Measurements from ENCODE around the gene ACAA1. TPM values are rescaled to one million over a fixed set of nuclear protein-coding genes. Genes with fewer than 3 reads are reported as not detected.

ACAA1 gene
- total and polyA plus RNA-seq, 2 of the 13 experiments (the other 11 are each of a cell fraction or from before 2014, with no cell fraction given) = 60.8 to 188 TPM

GRCh38 chr3:38164952-38165721 lies 28.2 kb upstream of the ACAA1 start, which contains the start of gene OXSR1 (continued):
- no peak for TF ChIP-seq BCLAF1 (IDR thresholded peaks at IDR 0.05)
- TF ChIP-seq REST (IDR thresholded peaks at IDR 0.05; ENCODE audit: borderline replicate concordance in 1 of 2, low read depth in 1 of 2, low read length in 2 of 2) = no peak
- TF ChIP-seq, protein P1, sequence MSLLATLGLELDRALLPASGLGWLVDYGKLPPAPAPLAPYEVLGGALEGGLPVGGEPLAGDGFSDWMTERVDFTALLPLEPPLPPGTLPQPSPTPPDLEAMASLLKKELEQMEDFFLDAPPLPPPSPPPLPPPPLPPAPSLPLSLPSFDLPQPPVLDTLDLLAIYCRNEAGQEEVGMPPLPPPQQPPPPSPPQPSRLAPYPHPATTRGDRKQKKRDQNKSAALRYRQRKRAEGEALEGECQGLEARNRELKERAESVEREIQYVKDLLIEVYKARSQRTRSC (CRISPR knock-in tag; IDR thresholded peaks at IDR 0.05; ENCODE audit: low read depth) = no peak
- TF ChIP-seq, protein P2, sequence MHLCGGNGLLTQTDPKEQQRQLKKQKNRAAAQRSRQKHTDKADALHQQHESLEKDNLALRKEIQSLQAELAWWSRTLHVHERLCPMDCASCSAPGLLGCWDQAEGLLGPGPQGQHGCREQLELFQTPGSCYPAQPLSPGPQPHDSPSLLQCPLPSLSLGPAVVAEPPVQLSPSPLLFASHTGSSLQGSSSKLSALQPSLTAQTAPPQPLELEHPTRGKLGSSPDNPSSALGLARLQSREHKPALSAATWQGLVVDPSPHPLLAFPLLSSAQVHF (CRISPR knock-in tag; IDR thresholded peaks at IDR 0.05) = no peak
- TF ChIP-seq, protein P3, sequence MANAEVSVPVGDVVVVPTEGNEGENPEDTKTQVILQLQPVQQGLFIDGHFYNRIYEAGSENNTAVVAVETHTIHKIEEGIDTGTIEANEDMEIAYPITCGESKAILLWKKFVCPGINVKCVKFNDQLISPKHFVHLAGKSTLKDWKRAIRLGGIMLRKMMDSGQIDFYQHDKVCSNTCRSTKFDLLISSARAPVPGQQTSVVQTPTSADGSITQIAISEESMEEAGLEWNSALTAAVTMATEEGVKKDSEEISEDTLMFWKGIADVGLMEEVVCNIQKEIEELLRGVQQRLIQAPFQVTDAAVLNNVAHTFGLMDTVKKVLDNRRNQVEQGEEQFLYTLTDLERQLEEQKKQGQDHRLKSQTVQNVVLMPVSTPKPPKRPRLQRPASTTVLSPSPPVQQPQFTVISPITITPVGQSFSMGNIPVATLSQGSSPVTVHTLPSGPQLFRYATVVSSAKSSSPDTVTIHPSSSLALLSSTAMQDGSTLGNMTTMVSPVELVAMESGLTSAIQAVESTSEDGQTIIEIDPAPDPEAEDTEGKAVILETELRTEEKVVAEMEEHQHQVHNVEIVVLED (CRISPR knock-in tag; IDR thresholded peaks at IDR 0.05; ENCODE audit: borderline replicate concordance) = peak; percentile 99
- TF ChIP-seq ZNF10 (CRISPR knock-in tag; IDR thresholded peaks at IDR 0.05; ENCODE audit: borderline replicate concordance, low read depth) = no peak
- TF ChIP-seq ZNF496 (CRISPR knock-in tag; IDR thresholded peaks at IDR 0.05; ENCODE audit: insufficient replicate concordance) = no peak
- TF ChIP-seq SOX5 (CRISPR knock-in tag; IDR thresholded peaks at IDR 0.05; ENCODE audit: borderline replicate concordance) = peak; percentile 31; the same call in 1 of the 2 replicates
- TF ChIP-seq NFIC (IDR thresholded peaks at IDR 0.05; ENCODE audit: low read length) = no peak
- TF ChIP-seq ZNF562 (CRISPR knock-in tag; IDR thresholded peaks at IDR 0.05; ENCODE audit: borderline replicate concordance) = no peak
- peak; percentile 89 for TF ChIP-seq ZNF687 (CRISPR knock-in tag; IDR thresholded peaks at IDR 0.05)
- peak; percentile 66; the same call in 1 of the 2 replicates for TF ChIP-seq TP53 (CRISPR knock-in tag; conservative IDR thresholded peaks at IDR 0.05)
